GM21528 (cell line): ENCODE data around the gene UBE2O.

ENCODE experiments used
- ATAC-seq: cut with Tn5 transposase; IDR thresholded peaks from one replicate; pipeline ENCODE4 v1.9.1; 2021; ENCODE audit warnings: mild to moderate bottlenecking, moderate library complexity; ENCODE audit not compliant: unreplicated experiment, low FRiP score

The UBE2O gene

GRCh38 chr17:76442341-76443338 is 10.3 kb downstream of the UBE2O start:
- no peak for ATAC-seq

- ATAC-seq: no peak
These were observed 11.1 kb downstream of the UBE2O start for GRCh38 chr17:76441686-76442340.

- no peak for ATAC-seq
These were observed 12.1 kb downstream of the UBE2O start for GRCh38 chr17:76440751-76441362.

GRCh38 chr17:76439314-76439928 is 13.5 kb downstream of the UBE2O start:
- no peak for ATAC-seq

GRCh38 chr17:76438906-76439305 is 14.0 kb downstream of the UBE2O start:
- no peak for ATAC-seq

- no peak for ATAC-seq
These were observed 15.2 kb downstream of the UBE2O start for GRCh38 chr17:76437467-76438402.

- ATAC-seq: no peak
These were observed 17.2 kb downstream of the UBE2O start for GRCh38 chr17:76435751-76436150.

- no peak for ATAC-seq
These were observed 18.1 kb downstream of the UBE2O start for GRCh38 chr17:76434870-76435269.

GRCh38 chr17:76433693-76434092 is 19.3 kb downstream of the UBE2O start:
- ATAC-seq: no peak

GRCh38 chr17:76432712-76433336 is 20.1 kb downstream of the UBE2O start:
- ATAC-seq: no peak

- no peak for ATAC-seq
These were observed 20.9 kb downstream of the UBE2O start for GRCh38 chr17:76432004-76432403.

- no peak for ATAC-seq
These were observed 21.4 kb downstream of the UBE2O start for GRCh38 chr17:76431509-76431908.

GRCh38 chr17:76428511-76428910 is 24.4 kb downstream of the UBE2O start:
- ATAC-seq: no peak

- ATAC-seq: no peak
These were observed 25.3 kb downstream of the UBE2O start for GRCh38 chr17:76427501-76428231.

- no peak for ATAC-seq
These were observed 26.1 kb downstream of the UBE2O start for GRCh38 chr17:76426853-76427252.

GRCh38 chr17:76422860-76423259 is 30.1 kb downstream of the UBE2O start:
- no peak for ATAC-seq

GRCh38 chr17:76422406-76422805 is 30.5 kb downstream of the UBE2O start:
- no peak for ATAC-seq

- no peak for ATAC-seq
These were observed 31.9 kb downstream of the UBE2O start for GRCh38 chr17:76421044-76421407.
